HepG2 (cell line): ENCODE results near the gene PRM3. TPM values are rescaled to one million over a fixed set of nuclear protein-coding genes. Genes with fewer than 3 reads are reported as not detected.
A peak's percentile ranks its signal among the peaks of the same experiment; 100 is the strongest.

Source experiments
- ATF6 ChIP-seq: sonication (generic); formaldehyde crosslinking; conservative IDR thresholded peaks from 2 replicates; pipeline ENCODE4 v1.4.0; 2020; ENCODE audit warnings: missing genetic modification reagents
- DR1 ChIP-seq: sonication (generic); formaldehyde crosslinking; IDR thresholded peaks from 2 replicates; pipeline ENCODE4 v1.8.0; 2021; ENCODE audit warnings: mild to moderate bottlenecking, missing genetic modification reagents, inconsistent platforms
- GATAD2A ChIP-seq: IDR thresholded peaks from 2 replicates; pipeline ENCODE4 v1.6.1; 2016
- HOXA3 ChIP-seq: sonication (generic); formaldehyde crosslinking; IDR thresholded peaks from 2 replicates; pipeline ENCODE4 v1.5.0; 2020; ENCODE audit warnings: missing genetic modification reagents
- HOXA7 ChIP-seq: sonication (generic); formaldehyde crosslinking; IDR thresholded peaks from 2 replicates; pipeline ENCODE4 v1.8.1; 2022; ENCODE audit warnings: mild to moderate bottlenecking, missing genetic modification reagents, moderate library complexity
- KMT2A ChIP-seq: sonication (generic); formaldehyde crosslinking; IDR thresholded peaks from 2 replicates; pipeline ENCODE4 v1.4.0; 2020; ENCODE audit warnings: missing genetic modification reagents
- MBNL3 ChIP-seq: fragments of 250-450 bp; sonication (Bioruptor Pico); conservative IDR thresholded peaks from 2 replicates; pipeline ENCODE4 v1.8.0; 2022; ENCODE audit warnings: mild to moderate bottlenecking, inconsistent platforms
- MED1 ChIP-seq: sonication (generic); formaldehyde crosslinking; IDR thresholded peaks from 2 replicates; pipeline ENCODE4 v1.4.0; 2020; ENCODE audit warnings: missing genetic modification reagents
- NFIB ChIP-seq: sonication (generic); formaldehyde crosslinking; IDR thresholded peaks from 2 replicates; pipeline ENCODE4 v1.9.0; 2021; ENCODE audit warnings: missing genetic modification reagents, mild to moderate bottlenecking, borderline replicate concordance
- NFYB ChIP-seq: sonication (generic); formaldehyde crosslinking; IDR thresholded peaks from 2 replicates; pipeline ENCODE4 v1.4.0; 2020; ENCODE audit warnings: missing genetic modification reagents
- POLR2AphosphoS5 ChIP-seq: IDR thresholded peaks from 2 replicates; pipeline ENCODE4 v1.6.1; 2012; ENCODE audit warnings: low read depth, low read length
- REPIN1 ChIP-seq: sonication (generic); formaldehyde crosslinking; IDR thresholded peaks from 2 replicates; pipeline ENCODE4 v1.8.0; 2022; ENCODE audit warnings: missing genetic modification reagents, low read depth, mild to moderate bottlenecking, borderline replicate concordance
- SRF ChIP-seq: IDR thresholded peaks from 2 replicates; pipeline ENCODE4 v1.6.1; 2011; ENCODE audit warnings: mild to moderate bottlenecking, low read depth, low read length, moderate library complexity
- ZNF329 ChIP-seq: sonication (generic); formaldehyde crosslinking; IDR thresholded peaks from 2 replicates; pipeline ENCODE4 v1.9.0; 2021; ENCODE audit warnings: low read depth, mild to moderate bottlenecking, missing genetic modification reagents
- ZNF335 ChIP-seq: sonication (generic); formaldehyde crosslinking; IDR thresholded peaks from 2 replicates; pipeline ENCODE4 v1.4.0; 2020; ENCODE audit warnings: missing genetic modification reagents
- ZNF354B ChIP-seq: sonication (generic); formaldehyde crosslinking; IDR thresholded peaks from 2 replicates; pipeline ENCODE4 v1.8.0; 2022; ENCODE audit warnings: mild to moderate bottlenecking, missing genetic modification reagents
- ZNF775 ChIP-seq: sonication (generic); formaldehyde crosslinking; IDR thresholded peaks from 2 replicates; pipeline ENCODE4 v1.4.0; 2020; ENCODE audit warnings: missing genetic modification reagents, mild to moderate bottlenecking, moderate library complexity, borderline replicate concordance
- polyA plus RNA-seq, 8 experiments: library from polyadenylated mRNA; depleted of rRNA in 3 of 8; stranded (reverse) in 7 of 8; unstranded in 1 of 8; fragments of >200 nt; fragmentation: Illumina TruSeq in 4 of 8; extraction: Trizol in 4 of 8; gene quantifications; 2 replicates each; pipeline versions ENCODE4 v1.2.1 to v1.2.3, GENCODE V29; 2011 to 2016; ENCODE audit warnings: low read depth in 4 of 8, missing spikeins in 1 of 8, mixed read lengths in 1 of 8; ENCODE audit not compliant: insufficient read depth in 1 of 8
- total RNA-seq, 5 experiments: library from RNA; depleted of rRNA; stranded (reverse); fragments of >200 nt; fragmentation: Illumina TruSeq; extraction: Trizol; gene quantifications; 2 replicates each; pipeline ENCODE4 v1.2.3, GENCODE V29; 2016; ENCODE audit warnings: low read depth in 1 of 5
- TF ChIP-seq, protein P1 (sequence below): sonication (generic); formaldehyde crosslinking; IDR thresholded peaks from 2 replicates; pipeline ENCODE4 v1.4.0; 2020; ENCODE audit warnings: missing genetic modification reagents
- TF ChIP-seq, protein P2 (sequence below): sonication (generic); formaldehyde crosslinking; IDR thresholded peaks from 2 replicates; pipeline ENCODE4 v1.8.0; 2022; ENCODE audit warnings: missing genetic modification reagents, mild to moderate bottlenecking, borderline replicate concordance
- TF ChIP-seq, protein P3 (sequence below): IDR thresholded peaks from 2 replicates; pipeline ENCODE4 v1.6.1; 2016; ENCODE audit warnings: low read depth, borderline replicate concordance
- TF ChIP-seq, protein P4 (sequence below): sonication (generic); formaldehyde crosslinking; IDR thresholded peaks from 2 replicates; pipeline ENCODE4 v1.4.0; 2020; ENCODE audit warnings: mild to moderate bottlenecking, missing genetic modification reagents
- TF ChIP-seq, protein P5 (sequence below): sonication (generic); formaldehyde crosslinking; IDR thresholded peaks from 2 replicates; pipeline ENCODE4 v1.8.1; 2022; ENCODE audit warnings: mild to moderate bottlenecking, missing genetic modification reagents
- TF ChIP-seq, protein P6 (sequence below): sonication (generic); formaldehyde crosslinking; IDR thresholded peaks from 2 replicates; pipeline ENCODE4 v1.9.0; 2021; ENCODE audit warnings: missing genetic modification reagents, borderline replicate concordance

PRM3 gene
- total and polyA plus RNA-seq, 2 of the 13 experiments (the other 11 are each of a cell fraction or from before 2014, with no cell fraction given) = not detected

DNA sequence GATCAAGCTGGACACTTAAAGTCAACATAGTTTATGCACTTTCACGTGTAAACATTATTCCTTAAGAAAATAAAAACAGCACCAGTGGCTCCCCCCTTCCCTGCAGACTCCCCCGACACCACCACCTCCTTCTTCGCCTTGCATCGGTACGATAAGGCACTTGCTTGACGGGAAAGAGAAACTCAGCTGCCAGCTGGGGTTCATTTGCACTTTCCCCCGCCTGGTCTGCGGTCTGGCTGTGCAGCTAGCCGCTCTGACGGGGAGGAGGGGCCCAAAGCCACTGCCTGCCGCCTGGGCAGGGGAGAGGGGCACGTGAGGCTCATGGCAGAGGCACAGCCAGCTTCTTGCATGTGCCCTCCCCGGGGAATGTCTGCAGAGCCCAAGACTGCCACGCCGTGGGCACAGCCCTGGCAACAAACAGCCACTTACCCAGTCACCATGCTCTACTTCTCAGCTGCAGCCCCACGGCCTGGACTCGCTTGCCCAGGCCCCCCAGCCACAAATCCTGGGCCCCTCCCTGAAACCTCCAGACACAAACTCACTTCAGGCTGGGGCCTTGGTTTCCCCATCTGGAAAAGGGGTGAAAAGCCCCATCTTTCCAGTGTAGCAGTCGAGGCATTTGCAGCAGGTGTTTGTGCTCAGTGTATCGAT, 24.2 kb upstream of the PRM3 start (continued):
- TF ChIP-seq, protein P1, sequence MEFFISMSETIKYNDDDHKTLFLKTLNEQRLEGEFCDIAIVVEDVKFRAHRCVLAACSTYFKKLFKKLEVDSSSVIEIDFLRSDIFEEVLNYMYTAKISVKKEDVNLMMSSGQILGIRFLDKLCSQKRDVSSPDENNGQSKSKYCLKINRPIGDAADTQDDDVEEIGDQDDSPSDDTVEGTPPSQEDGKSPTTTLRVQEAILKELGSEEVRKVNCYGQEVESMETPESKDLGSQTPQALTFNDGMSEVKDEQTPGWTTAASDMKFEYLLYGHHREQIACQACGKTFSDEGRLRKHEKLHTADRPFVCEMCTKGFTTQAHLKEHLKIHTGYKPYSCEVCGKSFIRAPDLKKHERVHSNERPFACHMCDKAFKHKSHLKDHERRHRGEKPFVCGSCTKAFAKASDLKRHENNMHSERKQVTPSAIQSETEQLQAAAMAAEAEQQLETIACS (CRISPR knock-in tag) = no peak
- TF ChIP-seq, protein P2, sequence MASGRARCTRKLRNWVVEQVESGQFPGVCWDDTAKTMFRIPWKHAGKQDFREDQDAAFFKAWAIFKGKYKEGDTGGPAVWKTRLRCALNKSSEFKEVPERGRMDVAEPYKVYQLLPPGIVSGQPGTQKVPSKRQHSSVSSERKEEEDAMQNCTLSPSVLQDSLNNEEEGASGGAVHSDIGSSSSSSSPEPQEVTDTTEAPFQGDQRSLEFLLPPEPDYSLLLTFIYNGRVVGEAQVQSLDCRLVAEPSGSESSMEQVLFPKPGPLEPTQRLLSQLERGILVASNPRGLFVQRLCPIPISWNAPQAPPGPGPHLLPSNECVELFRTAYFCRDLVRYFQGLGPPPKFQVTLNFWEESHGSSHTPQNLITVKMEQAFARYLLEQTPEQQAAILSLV = no peak; the same call in 1 of the 2 replicates
- TF ChIP-seq DR1 (CRISPR knock-in tag) (no peak), SRF (no peak), ZNF329 (CRISPR knock-in tag) (no peak), ZNF775 (CRISPR knock-in tag) (no peak), NFIB (CRISPR knock-in tag) (no peak), GATAD2A (CRISPR knock-in tag) (no peak), MBNL3 (CRISPR knock-in tag) (no peak), ZNF354B (no peak), MED1 (CRISPR knock-in tag) (peak; percentile 81), HOXA3 (CRISPR knock-in tag) (peak; percentile 78), ATF6 (no peak), REPIN1 (0 out of 2 replicates have a peak, but pooled peaks have one; percentile 47), POLR2AphosphoS5 (0 out of 2 replicates have a peak, but pooled peaks have one; percentile 50), ZNF335 (no peak), NFYB (CRISPR knock-in tag) (0 out of 2 replicates have a peak, but pooled peaks have one; percentile 18), HOXA7 (CRISPR knock-in tag) (no peak), KMT2A (no peak; the same call in none of the 2 replicates)
- TF ChIP-seq, protein P3, sequence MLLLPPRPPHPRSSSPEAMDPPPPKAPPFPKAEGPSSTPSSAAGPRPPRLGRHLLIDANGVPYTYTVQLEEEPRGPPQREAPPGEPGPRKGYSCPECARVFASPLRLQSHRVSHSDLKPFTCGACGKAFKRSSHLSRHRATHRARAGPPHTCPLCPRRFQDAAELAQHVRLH (CRISPR knock-in tag) = no peak
- TF ChIP-seq, protein P4, sequence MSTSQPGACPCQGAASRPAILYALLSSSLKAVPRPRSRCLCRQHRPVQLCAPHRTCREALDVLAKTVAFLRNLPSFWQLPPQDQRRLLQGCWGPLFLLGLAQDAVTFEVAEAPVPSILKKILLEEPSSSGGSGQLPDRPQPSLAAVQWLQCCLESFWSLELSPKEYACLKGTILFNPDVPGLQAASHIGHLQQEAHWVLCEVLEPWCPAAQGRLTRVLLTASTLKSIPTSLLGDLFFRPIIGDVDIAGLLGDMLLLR (CRISPR knock-in tag) = no peak
- TF ChIP-seq, protein P5, sequence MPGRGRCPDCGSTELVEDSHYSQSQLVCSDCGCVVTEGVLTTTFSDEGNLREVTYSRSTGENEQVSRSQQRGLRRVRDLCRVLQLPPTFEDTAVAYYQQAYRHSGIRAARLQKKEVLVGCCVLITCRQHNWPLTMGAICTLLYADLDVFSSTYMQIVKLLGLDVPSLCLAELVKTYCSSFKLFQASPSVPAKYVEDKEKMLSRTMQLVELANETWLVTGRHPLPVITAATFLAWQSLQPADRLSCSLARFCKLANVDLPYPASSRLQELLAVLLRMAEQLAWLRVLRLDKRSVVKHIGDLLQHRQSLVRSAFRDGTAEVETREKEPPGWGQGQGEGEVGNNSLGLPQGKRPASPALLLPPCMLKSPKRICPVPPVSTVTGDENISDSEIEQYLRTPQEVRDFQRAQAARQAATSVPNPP (CRISPR knock-in tag) = no peak
- TF ChIP-seq, protein P6, sequence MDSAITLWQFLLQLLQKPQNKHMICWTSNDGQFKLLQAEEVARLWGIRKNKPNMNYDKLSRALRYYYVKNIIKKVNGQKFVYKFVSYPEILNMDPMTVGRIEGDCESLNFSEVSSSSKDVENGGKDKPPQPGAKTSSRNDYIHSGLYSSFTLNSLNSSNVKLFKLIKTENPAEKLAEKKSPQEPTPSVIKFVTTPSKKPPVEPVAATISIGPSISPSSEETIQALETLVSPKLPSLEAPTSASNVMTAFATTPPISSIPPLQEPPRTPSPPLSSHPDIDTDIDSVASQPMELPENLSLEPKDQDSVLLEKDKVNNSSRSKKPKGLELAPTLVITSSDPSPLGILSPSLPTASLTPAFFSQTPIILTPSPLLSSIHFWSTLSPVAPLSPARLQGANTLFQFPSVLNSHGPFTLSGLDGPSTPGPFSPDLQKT (CRISPR knock-in tag) = no peak
